Jurkat, Clone E6-1 (cell line): ENCODE results near the gene CFAP46.
"Not testable (repeated sequence)": the region's sequence is repeated elsewhere in the genome, so short reads cannot be mapped to it uniquely, and the experiment has no call there.

ENCODE experiments used
- DNase-seq: peaks from one replicate; pipeline ENCODE4 v3.0.0-alpha.2; 2011; ENCODE audit warnings: low read depth, low spot score
- H3K4me3 ChIP-seq: 2 replicates; pipeline ENCODE4 v1.5.1; 2011; ENCODE audit warnings: mild to moderate bottlenecking, low read length, control low read depth, moderate library complexity

CFAP46 gene

DNA sequence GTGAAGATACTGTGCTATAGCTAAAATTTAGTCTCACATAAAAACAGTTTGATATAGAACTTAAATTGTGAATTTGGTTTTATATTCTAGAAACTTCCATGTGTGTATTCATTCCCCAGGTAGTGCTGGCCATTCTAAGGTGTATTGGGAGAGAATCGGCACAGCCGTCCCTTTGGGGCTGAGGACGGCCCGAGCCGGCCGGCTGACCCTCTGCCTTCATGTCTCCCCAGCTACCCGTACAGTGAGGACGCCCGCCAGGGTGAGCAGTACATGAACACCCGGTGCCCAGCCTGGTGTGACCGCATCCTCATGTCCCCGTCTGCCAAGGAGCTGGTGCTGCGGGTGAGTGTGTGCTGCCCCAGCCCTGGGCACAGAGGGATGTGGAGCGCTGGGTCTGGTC lies 164.9 kb downstream of the CFAP46 start:
- DNase-seq, result no peak
- no peak overlapping the region for H3K4me3 ChIP-seq

DNA sequence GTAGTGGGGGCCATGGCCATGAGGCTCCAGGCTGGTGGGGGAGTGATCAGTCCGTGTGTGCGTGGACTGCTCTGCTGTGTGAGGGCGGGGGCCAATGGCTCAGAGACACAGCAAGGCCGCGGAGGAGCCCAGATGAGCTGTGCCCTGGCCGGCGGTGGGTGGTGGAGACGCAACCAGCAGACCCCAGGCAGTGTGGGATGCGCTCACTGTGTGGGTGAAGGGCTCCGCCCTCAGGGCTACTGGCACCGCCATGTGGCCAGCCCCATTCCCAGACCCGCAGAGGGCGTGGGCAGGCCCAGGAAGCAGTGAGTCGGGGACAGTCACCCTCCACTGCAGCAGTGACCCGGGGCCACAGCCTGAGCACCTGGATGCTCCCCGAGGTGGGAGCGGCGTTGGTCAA lies 165.5 kb downstream of the CFAP46 start:
- H3K4me3 ChIP-seq, result no peak overlapping the region
- DNase-seq, result no peak

DNA sequence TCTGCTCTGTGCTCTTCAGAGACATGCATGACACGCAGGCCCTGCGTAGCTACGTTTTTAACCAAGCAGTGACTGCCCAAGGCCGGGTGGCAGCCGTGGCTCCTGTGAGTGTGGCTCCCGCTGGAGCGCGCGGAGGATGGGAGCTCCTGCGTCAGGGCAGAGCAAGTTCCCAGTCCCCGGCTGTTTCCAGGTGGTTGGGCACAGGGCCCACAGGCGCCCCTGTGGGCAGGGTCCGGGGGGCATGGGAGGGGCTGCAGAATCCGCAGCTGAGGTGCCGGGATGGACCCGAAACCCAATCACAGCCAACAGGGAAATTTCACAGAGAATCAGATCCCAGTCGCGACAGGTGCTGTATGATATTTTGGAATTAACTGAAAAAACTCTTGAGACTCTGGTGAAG lies 166.2 kb downstream of the CFAP46 start:
- DNase-seq, result no peak
- H3K4me3 ChIP-seq, result no peak overlapping the region

DNA sequence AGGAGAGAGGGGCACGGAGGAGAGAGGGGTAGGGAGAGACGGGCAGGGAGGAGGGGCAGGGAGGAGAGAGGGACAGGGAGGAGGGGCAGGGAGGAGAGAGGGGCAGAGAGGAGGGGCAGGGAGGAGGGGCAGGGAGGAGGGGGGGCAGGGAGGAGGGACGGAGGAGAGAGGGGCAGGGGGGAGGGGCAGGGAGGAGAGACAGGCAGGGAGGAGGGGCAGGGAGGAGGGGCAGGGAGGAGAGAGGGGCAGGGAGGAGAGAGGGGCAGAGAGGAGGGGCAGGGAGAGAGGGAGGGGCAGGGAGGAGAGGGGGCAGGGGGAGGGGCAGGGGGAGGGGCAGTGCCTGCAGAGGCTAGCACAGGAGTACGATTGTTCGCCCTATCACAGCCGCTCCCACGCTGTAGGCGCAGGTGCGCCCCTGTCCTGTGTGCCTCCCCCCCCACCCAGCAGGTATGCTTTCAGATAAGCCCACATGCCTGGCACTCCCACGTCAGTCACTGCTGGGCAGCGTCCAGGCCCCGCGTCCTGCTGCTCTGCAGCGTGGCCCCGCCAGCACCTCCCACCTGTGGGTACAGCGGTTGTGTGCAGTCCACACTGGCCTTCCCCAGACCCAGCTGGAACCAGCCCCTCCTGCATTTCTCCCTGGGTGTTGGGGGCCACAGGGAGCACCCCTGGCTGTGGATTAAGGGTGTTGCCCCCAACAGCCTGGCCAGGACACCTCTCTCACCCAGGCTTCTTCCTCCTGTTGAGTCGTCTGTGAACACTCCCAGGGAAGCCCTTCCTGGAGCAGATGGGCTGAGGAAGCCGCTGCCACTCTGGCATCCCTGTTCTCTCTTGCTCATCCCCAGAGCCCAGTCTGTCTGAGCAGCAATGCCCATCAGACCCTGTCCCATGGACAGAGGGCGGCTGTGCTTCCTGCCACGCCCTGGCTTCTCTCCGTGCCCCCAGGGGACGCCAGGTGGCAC lies 167.2 kb downstream of the CFAP46 start:
- no peak for DNase-seq
- no peak overlapping the region for H3K4me3 ChIP-seq

DNA sequence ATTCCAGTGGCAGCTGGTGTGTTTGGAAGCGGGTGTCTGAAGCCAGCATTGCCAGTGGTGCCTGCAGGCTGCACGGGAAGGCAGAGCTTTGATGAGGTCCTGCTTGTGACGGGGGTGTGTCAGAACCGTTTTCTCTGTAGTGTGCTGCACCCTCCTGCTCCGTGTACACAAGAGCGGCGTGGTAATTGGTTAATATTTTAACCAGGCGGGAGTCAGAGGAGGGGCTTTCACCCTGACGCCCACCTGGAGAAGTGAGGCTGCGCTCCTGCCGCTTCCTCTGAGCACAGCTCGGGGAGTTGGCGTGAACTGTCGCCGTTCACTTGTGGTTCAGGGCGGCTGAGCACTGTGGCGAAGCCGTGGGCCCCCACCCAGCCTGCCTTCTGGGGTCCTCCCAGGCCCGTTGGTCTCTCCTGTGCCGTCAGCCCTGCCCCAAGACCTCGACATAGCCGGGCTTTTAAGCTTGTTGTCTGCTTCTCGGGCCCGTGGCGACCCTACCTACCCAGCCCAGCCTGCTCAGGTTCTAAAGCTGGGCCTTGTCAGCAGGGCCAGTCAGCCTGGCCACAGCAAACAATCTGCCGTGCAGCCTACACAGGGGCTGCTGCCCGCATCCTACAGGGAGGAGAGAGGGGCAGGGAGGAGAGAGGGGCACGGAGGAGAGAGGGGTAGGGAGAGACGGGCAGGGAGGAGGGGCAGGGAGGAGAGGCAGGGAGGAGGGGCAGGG lies 168.0 kb downstream of the CFAP46 start:
- no peak overlapping the region for H3K4me3 ChIP-seq
- no peak for DNase-seq

DNA sequence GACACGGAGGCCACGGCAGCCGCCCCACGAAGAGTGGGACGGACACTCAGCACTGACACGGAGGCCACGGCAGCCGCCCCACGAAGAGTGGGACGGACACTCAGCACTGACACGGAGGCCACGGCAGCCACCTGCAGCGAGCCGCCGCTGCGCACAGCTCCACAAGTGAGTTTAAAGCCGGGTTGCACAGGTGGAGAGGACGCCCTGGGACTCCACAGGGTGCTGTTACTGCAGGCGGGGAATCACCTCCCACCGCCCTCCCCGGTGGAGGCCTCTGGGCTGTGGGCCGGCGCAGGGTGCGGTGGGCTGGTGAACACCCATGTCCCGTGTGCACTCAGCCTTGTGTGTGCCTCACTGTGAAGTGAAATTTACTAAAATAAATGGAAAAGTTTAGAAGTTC lies 169.6 kb downstream of the CFAP46 start:
- DNase-seq, H3K4me3 ChIP-seq: not testable (repeated sequence)

DNA sequence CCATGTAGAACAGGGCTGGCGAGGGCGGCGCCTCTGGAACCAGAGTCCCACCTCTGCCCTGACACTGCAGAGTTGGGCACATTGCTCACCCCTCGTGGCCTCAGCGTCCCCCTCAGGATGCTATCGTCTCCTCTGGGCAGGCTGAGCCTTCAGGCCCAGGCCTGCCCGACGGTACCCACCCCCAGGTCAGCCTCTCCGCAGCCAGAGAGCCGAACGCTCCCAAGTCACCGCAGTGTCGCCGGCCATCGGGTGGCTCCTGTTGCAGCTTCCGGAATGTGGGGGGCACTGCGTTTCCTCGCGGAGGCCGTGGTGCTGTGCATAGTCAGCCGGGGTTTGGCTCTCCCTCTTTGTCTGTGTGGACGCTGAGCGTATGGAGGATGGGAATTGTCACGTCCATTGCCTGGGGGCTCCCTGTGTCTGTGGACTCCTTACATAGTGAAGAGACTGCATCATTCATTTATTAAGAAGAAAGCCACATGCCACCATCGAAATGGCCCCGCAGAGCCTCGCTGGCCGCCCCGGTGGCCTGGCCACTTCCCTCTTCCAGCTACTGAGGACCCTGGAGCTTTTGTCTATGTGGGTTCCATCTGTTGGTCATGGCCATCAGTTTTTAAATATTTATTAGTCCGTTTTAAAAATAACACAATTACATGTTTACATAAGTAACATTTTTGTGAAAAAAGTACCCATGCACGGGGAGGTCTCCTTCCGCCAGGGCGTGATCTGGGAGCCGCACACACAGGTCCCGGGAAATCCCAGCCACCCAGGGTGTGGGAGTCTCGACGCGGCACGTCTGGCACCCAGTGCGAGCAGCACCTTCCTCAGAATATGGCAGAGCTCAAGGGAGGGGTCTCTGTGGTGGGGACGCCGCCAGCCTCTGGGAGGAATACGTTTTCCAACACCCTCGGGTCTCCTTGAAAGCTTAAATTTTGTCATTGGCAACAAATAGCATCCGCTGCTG lies 172.0 kb downstream of the CFAP46 start:
- H3K4me3 ChIP-seq, result no peak overlapping the region
- DNase-seq, result no peak

DNA sequence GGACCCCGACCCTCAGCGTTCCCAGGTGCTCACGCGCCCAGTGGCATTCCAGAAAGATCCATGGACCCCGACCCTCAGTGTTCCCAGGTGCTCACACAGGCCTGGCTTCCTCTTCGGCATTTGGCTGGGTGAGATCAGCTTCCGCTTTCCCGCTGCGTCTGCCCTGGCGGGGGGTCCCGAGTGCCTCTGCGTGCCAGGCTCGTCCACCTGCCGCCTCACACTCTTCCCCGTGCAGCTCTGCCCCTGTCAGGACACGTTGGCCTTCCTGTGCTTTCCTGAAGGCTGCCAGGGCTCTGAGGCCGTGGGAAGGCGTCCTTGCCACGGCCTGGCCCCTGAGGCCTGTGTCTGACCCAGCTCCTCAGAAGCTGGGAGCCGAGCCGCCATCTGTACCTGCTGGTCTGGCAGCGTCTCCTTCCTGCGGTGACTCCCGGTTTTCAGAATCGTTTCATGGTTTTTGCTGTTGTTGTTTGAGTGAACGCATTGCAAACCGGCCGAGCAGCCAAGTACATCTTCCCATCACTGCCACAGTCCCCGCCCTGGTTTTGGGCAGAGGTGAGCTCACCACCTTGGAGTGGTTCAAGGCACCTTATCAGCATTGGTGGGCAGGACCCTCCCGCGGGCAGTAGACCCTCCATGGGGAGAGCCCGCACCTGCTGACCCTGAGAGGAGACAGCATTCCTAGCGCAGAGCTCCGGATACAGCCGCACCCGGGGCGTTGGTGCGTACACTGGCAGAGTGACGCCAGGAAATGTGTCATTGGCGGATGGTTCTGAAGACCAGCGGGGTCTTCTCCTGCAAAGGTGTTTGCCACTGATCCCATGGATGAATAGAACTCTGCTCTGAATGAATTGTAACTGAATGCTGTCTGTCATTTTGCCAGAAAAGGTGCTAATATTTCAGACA lies 173.8 kb downstream of the CFAP46 start:
- no peak for DNase-seq
- H3K4me3 ChIP-seq, result no peak overlapping the region

DNA sequence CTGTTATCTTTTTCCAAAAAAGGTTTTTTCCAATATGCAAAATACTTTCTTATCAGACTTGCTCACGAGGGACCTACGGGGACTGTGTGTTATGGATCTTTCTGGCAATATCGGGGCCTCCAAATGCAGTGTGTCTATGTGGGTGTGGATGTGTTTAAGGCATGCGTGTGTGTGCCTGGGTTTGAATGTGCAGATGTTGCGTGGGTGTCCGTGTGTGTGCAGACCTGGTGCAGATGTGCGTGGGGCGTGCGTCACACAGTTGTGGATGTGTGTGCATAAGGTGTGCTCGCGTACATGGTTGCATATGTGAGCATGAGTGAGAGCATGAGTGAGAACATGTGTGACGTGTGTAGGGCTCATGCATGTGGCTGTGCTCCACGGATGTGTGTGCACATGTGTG lies 176.1 kb downstream of the CFAP46 start:
- no peak for DNase-seq
- H3K4me3 ChIP-seq, result no peak overlapping the region

DNA sequence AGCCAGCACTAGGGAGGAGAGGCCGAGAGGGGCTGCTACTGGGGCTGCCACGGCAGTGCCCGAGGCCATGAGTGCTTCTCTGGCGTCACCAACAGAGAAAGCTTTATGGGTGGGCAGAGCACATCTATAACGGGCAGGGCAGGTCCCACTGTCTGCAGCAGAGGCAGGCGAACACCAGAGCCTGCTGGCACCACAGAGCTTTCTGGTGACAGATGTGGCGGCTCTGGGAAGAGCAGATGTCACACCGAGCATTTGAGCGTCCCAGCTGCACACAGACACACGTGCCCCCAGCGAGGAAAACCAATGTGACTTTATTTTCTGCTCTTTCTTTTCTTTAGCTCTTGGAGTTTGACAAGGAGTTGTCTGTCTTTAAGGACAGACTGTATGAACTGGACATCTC lies 176.9 kb downstream of the CFAP46 start:
- DNase-seq, result peak; percentile 9
- H3K4me3 ChIP-seq, result no peak overlapping the region

DNA sequence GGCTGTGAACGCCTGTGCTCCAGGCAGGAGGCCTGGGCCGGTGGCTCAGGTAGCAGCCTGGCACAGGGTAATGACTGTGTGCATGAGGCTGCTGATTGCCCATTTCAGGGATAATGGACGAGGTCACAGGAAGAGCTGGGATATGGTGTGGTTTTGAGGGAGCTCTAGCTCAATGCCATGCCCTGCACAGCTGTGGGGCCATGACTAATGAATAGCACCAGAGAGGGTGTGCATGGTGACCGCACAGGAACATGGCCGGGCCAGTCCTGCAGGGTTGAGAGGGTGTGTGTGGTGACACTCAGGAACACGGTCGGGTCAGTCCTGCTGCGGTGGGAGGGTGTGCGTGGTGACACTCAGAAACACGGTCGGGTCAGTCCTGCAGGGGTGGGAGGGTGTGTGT lies 178.3 kb downstream of the CFAP46 start:
- no peak overlapping the region for H3K4me3 ChIP-seq
- no peak for DNase-seq

DNA sequence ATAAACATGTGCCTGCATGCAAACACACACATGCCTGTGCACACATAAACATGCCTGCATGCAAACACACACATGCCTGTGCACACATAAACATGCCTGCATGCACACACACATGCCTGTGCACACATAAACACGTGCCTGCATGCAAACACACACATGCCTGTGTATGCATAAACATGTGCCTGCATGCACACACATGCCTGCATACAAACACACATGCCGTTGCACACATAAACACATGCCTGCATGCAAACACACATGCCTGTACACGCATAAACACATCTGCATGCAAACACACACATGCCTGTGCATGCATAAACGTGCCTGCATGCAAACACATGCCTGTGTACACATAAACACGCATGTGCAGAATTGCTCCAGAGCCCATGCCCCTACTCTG lies 178.8 kb downstream of the CFAP46 start:
- DNase-seq, result no peak

DNA sequence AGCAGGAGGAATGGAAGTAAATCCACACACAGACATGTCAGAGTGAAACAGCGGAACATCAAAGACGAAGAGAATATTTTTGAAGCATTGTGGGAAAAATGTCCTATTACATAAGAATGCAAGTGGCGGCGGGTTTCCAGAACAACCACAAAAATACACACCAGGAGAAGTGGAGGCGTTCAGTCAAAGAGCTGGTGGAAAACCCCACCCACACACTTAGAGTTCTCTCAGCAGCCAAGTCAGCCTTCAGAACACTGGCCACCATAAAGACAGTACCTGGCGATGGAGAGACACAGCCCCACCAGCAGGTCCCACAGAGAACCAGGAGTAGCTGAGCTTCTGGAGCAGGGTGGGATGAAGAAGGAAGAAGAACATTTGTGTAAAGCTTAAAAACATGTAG lies 180.1 kb downstream of the CFAP46 start:
- no peak overlapping the region for H3K4me3 ChIP-seq
- no peak for DNase-seq

More for the DNA sequence above, 178.8 kb downstream of the CFAP46 start:
- H3K4me3 ChIP-seq, result no peak overlapping the region

DNA sequence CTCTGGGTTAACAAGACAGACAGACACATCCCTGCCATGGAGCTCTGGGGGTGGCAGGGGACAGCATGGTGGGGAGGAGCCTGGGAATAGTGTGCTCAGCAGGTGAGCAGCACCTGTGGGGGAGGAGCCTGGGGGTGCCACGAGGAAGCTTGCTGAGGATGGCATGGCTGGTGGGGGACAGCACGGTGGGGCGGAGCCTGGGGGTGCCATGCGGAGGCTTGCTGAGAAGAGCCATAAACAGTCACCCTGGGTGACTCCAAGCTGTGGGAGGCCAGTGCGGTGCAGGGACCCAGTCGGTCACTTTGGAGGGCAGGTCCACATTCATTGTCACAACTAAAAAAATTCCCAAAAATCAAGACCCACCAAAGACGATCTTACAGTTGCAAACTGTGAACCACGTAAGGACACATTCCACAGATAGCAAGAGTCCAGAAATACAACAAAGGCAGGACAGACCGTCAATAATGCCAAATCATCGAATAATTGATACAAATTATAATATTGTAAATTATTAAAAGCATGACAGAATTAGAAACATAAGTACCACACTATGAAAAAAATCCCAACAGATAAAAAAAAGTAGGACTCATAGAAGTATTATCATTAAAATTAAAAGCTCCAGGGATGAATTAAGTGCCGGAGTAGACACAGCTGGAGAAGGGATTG lies 180.8 kb downstream of the CFAP46 start:
- DNase-seq, result no peak
- H3K4me3 ChIP-seq, result no peak overlapping the region

DNA sequence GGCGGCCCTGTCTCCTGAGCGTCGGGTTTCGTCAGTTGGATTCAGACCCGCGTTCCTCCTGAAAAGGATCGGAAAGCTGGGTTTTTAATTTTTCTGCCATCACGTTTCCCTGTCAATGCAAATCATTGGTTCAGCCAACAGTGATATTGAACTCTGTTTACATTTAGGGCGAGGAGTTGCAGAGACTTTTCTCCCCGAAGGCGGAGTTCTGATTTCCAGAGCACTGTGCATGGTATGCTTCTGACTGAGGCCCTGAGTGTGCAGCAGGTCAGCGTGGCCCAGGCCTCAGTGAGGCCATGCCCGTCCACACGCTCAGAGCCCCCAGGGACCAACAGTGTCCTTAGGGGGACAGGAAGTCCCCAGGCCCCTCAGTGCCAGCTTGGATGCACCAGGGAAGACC lies 183.5 kb downstream of the CFAP46 start:
- H3K4me3 ChIP-seq, result no peak overlapping the region
- no peak for DNase-seq
